AG10803 (cell line): ENCODE results near the gene DDX46.
A peak's percentile ranks its signal among the peaks of the same experiment; 100 is the strongest.

Experiments
- DNase-seq: peaks from one replicate; pipeline ENCODE4 v3.0.0; 2010; ENCODE audit warnings: low read depth
- H3K4me3 ChIP-seq: 2 replicates; pipeline ENCODE4 v1.5.1; 2011; ENCODE audit warnings: mild to moderate bottlenecking, low read length, control low read depth
- TF ChIP-seq, protein P1 (sequence below): conservative IDR thresholded peaks from 2 replicates; pipeline ENCODE4 v1.5.1; 2011; ENCODE audit warnings: mild to moderate bottlenecking, low read length, control low read depth, inconsistent platforms

The DDX46 gene

GRCh38 chr5:134736173-134736812, 22.3 kb upstream of the DDX46 start:
- H3K4me3 ChIP-seq: no peak overlapping the region
- DNase-seq: no peak
- TF ChIP-seq, protein P1, sequence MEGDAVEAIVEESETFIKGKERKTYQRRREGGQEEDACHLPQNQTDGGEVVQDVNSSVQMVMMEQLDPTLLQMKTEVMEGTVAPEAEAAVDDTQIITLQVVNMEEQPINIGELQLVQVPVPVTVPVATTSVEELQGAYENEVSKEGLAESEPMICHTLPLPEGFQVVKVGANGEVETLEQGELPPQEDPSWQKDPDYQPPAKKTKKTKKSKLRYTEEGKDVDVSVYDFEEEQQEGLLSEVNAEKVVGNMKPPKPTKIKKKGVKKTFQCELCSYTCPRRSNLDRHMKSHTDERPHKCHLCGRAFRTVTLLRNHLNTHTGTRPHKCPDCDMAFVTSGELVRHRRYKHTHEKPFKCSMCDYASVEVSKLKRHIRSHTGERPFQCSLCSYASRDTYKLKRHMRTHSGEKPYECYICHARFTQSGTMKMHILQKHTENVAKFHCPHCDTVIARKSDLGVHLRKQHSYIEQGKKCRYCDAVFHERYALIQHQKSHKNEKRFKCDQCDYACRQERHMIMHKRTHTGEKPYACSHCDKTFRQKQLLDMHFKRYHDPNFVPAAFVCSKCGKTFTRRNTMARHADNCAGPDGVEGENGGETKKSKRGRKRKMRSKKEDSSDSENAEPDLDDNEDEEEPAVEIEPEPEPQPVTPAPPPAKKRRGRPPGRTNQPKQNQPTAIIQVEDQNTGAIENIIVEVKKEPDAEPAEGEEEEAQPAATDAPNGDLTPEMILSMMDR: no peak

DNA sequence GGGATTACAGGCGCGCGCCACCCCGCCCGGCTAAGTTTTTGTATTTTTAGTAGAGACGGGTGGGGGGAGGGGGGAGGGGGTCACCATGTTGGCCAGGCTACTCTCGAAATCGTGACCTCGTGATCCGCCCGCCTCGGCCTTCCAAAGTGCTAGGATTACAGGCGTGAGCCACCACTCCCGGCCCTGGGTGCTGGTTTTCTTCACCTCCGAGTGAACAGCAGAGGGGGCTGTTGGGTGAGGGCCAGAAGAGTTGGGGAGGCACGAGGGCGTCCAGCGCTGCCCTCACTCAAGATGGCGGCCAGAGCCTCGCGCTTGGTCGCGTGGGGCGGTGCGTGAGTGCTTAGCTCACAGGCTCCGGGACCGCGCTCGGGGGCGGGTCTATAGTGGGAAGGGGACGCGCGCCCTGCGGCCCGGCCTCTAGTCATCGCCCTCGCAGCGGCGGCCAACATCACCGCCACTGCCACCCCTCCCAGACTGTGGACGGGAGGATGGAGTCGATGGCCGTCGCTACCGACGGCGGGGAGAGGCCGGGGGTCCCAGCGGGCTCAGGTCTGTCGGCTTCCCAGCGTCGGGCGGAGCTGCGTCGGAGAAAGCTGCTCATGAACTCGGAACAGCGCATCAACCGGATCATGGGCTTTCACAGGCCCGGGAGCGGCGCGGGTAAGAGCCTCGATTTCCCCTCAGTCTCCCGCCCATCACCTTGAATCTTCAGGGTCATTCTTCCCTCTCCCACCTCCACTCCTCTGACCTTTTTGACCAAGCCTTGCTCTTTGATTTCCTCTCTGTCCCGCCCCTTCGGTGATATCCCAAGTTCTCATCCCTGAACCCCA, 20.2 kb upstream of the DDX46 start, which contains the start of gene CAMLG:
Gene CAMLG (plus strand): TSS at position 416 of the 830 bp plus-strand sequence. CDS start 73 bp downstream, at position 489.
- TF ChIP-seq, protein P1: peak; percentile 40
- peak; percentile 96 for DNase-seq
- peak within 1 kb of the TSS; percentile 92 for H3K4me3 ChIP-seq

GRCh38 chr5:134738963-134739661, 19.5 kb upstream of the DDX46 start:
- DNase-seq: peak; percentile 33
- TF ChIP-seq, protein P1: peak; percentile 14; the same call in 1 of the 2 replicates
- H3K4me3 ChIP-seq: peak overlapping the region; percentile 92

DNA sequence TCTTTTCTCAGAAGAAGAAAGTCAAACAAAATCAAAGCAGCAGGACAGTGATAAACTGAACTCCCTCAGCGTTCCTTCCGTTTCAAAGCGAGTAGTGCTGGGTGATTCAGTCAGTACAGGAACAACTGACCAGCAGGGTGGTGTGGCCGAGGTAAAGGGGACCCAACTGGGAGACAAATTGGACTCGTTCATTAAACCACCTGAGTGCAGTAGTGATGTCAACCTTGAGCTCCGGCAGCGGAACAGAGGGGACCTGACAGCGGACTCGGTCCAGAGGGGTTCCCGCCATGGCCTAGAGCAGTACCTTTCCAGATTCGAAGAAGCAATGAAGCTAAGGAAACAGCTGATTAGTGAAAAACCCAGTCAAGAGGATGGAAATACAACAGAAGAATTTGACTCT, 17.5 kb upstream of the DDX46 start:
- no peak overlapping the region for H3K4me3 ChIP-seq
- TF ChIP-seq, protein P1: no peak
- no peak for DNase-seq

DNA sequence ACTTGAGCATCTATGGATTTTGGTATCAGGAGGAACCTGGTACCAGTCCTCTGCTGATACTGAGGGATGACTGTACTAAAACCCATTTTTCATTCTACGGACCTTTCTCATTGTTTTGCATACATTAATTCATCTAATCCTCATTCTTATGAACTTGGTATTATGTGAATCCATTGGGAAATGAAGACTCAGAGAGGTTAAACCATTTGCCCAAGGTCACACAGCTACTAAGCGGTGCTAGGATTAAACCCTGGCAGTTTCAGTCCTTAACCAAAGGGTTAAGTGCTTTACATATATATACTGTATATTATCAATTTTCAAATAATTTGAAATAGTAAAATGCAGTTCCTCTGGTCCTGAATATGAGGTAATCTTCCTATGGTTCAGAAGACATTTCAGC, 16.4 kb upstream of the DDX46 start:
- DNase-seq: no peak
- no peak overlapping the region for H3K4me3 ChIP-seq
- TF ChIP-seq, protein P1: no peak

GRCh38 chr5:134749415-134749814, 9.2 kb upstream of the DDX46 start:
- TF ChIP-seq, protein P1: no peak
- no peak for DNase-seq
- no peak overlapping the region for H3K4me3 ChIP-seq
